GM19025 (cell line): ENCODE results near the gene ATF7.

ENCODE experiments used
- ATAC-seq: cut with Tn5 transposase; IDR thresholded peaks from one replicate; pipeline ENCODE4 v1.9.1; 2021; ENCODE audit warnings: mild to moderate bottlenecking, low read depth, moderate library complexity; ENCODE audit not compliant: unreplicated experiment

Gene ATF7

GRCh38 chr12:53505555-53506449, 120.4 kb downstream of the ATF7 start:
- ATAC-seq = no peak

- ATAC-seq = no peak
Measured at GRCh38 chr12:53505086-53505485, 121.1 kb downstream of the ATF7 start.

- no peak for ATAC-seq
Measured at GRCh38 chr12:53504004-53504920, 121.9 kb downstream of the ATF7 start.

GRCh38 chr12:53502983-53503728, 123.0 kb downstream of the ATF7 start:
- ATAC-seq = no peak

- ATAC-seq = no peak
Measured at GRCh38 chr12:53502331-53502730, 123.9 kb downstream of the ATF7 start.

GRCh38 chr12:53501615-53502181, 124.5 kb downstream of the ATF7 start:
- ATAC-seq = no peak

GRCh38 chr12:53500776-53501614, 125.2 kb downstream of the ATF7 start, which contains the start of gene TARBP2:
Gene TARBP2 (plus strand): TSS chr12:53501283. CDS start chr12:53501409, 126 bp downstream.
- ATAC-seq = peak; percentile 68

GRCh38 chr12:53500142-53500775, 125.9 kb downstream of the ATF7 start:
- ATAC-seq = no peak

- ATAC-seq = no peak
Measured at GRCh38 chr12:53499266-53500141, 126.7 kb downstream of the ATF7 start, which contains the start of gene MAP3K12. Gene MAP3K12 (minus strand): TSS chr12:53499458. CDS start chr12:53487391, 12,067 bp downstream.

- ATAC-seq = no peak
Measured at GRCh38 chr12:53498235-53498630, 127.9 kb downstream of the ATF7 start.

- ATAC-seq = no peak
Measured at GRCh38 chr12:53497461-53497860, 128.7 kb downstream of the ATF7 start.

- no peak for ATAC-seq
Measured at GRCh38 chr12:53496752-53497032, 129.5 kb downstream of the ATF7 start.

GRCh38 chr12:53495903-53496751, 130.1 kb downstream of the ATF7 start:
- no peak for ATAC-seq

GRCh38 chr12:53493610-53494391, 132.4 kb downstream of the ATF7 start:
- no peak for ATAC-seq

- peak; percentile 98 for ATAC-seq
Measured at GRCh38 chr12:53492830-53493609, 133.2 kb downstream of the ATF7 start.

GRCh38 chr12:53492188-53492587, 134.0 kb downstream of the ATF7 start:
- no peak for ATAC-seq
